Liver (tissue), 9 donors: ENCODE results near the gene GPR176. TPM values are rescaled to one million over a fixed set of nuclear protein-coding genes. Genes with fewer than 3 reads are reported as not detected.

Source experiments
- DNase-seq: peaks from one replicate; pipeline ENCODE4 v3.0.0-alpha.2; 2017; ENCODE audit warnings: low spot score
- H3K27ac ChIP-seq, 2 donors: one replicate each; pipeline ENCODE4 v1.7.0; 2013; ENCODE audit warnings: inconsistent platforms in 2 of 2, low read length in 2 of 2, control low read depth in 1 of 2, low read depth in 1 of 2, mild to moderate bottlenecking in 1 of 2
- H3K27me3 ChIP-seq, 4 donors: one replicate each; pipeline versions ENCODE4 v1.6.1 to v1.7.0; 2013; ENCODE audit warnings: low read length in 3 of 4, inconsistent platforms in 1 of 4, mild to moderate bottlenecking in 1 of 4, moderate library complexity in 1 of 4; ENCODE audit not compliant: control insufficient read depth in 4 of 4, insufficient read depth in 4 of 4
- H3K36me3 ChIP-seq, 4 donors: one replicate each; pipeline versions ENCODE4 v1.6.1 to v1.7.0; 2013; ENCODE audit warnings: low read length in 3 of 4, mild to moderate bottlenecking in 3 of 4, low read depth in 1 of 4, moderate library complexity in 1 of 4; ENCODE audit not compliant: control insufficient read depth in 4 of 4, insufficient read depth in 3 of 4
- H3K4me1 ChIP-seq, 4 donors: one replicate each; pipeline versions ENCODE4 v1.6.1 to v1.7.0; 2013; ENCODE audit warnings: low read length in 3 of 4, mild to moderate bottlenecking in 3 of 4, moderate library complexity in 1 of 4; ENCODE audit not compliant: control insufficient read depth in 4 of 4, insufficient read depth in 4 of 4
- H3K4me3 ChIP-seq, 3 donors: one replicate each; pipeline versions ENCODE4 v1.6.1 to v1.7.0; 2013; ENCODE audit warnings: low read length in 3 of 3, control low read depth in 1 of 3, low read depth in 1 of 3, mild to moderate bottlenecking in 1 of 3
- H3K9ac ChIP-seq, 2 donors: one replicate each; pipeline ENCODE4 v1.7.0; 2013; ENCODE audit warnings: low read length in 2 of 2, mild to moderate bottlenecking in 2 of 2, moderate library complexity in 2 of 2, control low read depth in 1 of 2, low read depth in 1 of 2
- H3K9me3 ChIP-seq, 4 donors: one replicate each; pipeline versions ENCODE4 v1.6.1 to v1.7.0; 2013; ENCODE audit warnings: low read length in 3 of 4; ENCODE audit not compliant: control insufficient read depth in 4 of 4
- ATF3 ChIP-seq: IDR thresholded peaks from 2 replicates; pipeline ENCODE4 v1.6.1; 2016; ENCODE audit warnings: antibody characterized with exemption
- CTCF ChIP-seq: fragments of 150-350 bp; IDR thresholded peaks from 2 replicates; pipeline ENCODE4 v1.5.1; 2017; ENCODE audit warnings: improper control_type of control experiment, low read depth, low read length; ENCODE audit not compliant: missing input control
- FOXA2 ChIP-seq: IDR thresholded peaks from 2 replicates; pipeline ENCODE4 v1.6.1; 2016; ENCODE audit warnings: antibody characterized with exemption
- GABPA ChIP-seq, 2 donors: IDR thresholded peaks in 1 of 2; conservative IDR thresholded peaks in 1 of 2; 2 replicates each; pipeline ENCODE4 v1.6.1; 2016; ENCODE audit warnings: antibody characterized with exemption in 2 of 2, mild to moderate bottlenecking in 1 of 2, moderate library complexity in 1 of 2
- HNF4A ChIP-seq, 2 donors: conservative IDR thresholded peaks; 2 replicates each; pipeline ENCODE4 v1.6.1; 2016; ENCODE audit warnings: antibody characterized with exemption in 2 of 2, mild to moderate bottlenecking in 2 of 2
- HNF4G ChIP-seq: IDR thresholded peaks from 2 replicates; pipeline ENCODE4 v1.6.1; 2016; ENCODE audit warnings: antibody characterized with exemption
- JUND ChIP-seq, 2 donors: IDR thresholded peaks; 2 replicates each; pipeline ENCODE4 v1.6.1; 2016; ENCODE audit warnings: antibody characterized with exemption in 2 of 2
- MAX ChIP-seq: IDR thresholded peaks from 2 replicates; pipeline ENCODE4 v1.6.1; 2016; ENCODE audit warnings: antibody characterized with exemption
- NR2F2 ChIP-seq: IDR thresholded peaks from 2 replicates; pipeline ENCODE4 v1.6.1; 2016; ENCODE audit warnings: antibody characterized with exemption
- RAD21 ChIP-seq, 2 donors: IDR thresholded peaks; 2 replicates each; pipeline ENCODE4 v1.6.1; 2016; ENCODE audit warnings: antibody characterized with exemption in 2 of 2, mild to moderate bottlenecking in 2 of 2
- REST ChIP-seq: IDR thresholded peaks from 2 replicates; pipeline ENCODE4 v1.6.1; 2016; ENCODE audit warnings: antibody characterized with exemption, mild to moderate bottlenecking
- RXRA ChIP-seq, 2 donors: IDR thresholded peaks; 2 replicates each; pipeline ENCODE4 v1.6.1; 2017 to 2018; ENCODE audit warnings: antibody characterized with exemption in 2 of 2, mild to moderate bottlenecking in 1 of 2
- SP1 ChIP-seq: IDR thresholded peaks from 2 replicates; pipeline ENCODE4 v1.6.1; 2018; ENCODE audit warnings: antibody characterized with exemption, mild to moderate bottlenecking
- YY1 ChIP-seq: IDR thresholded peaks from 2 replicates; pipeline ENCODE4 v1.6.1; 2016; ENCODE audit warnings: antibody characterized with exemption, mild to moderate bottlenecking
- WGBS: extraction: QIAGEN DNeasy Blood & Tissue Kit; methylation state at CpG from one replicate; pipeline ENCODE4 v1.1.7; 2013; 5-methylcytosine and 5-hydroxymethylcytosine counted together
- polyA plus RNA-seq, 2 donors: library from polyadenylated mRNA; stranded (reverse) in 1 of 2; unstranded in 1 of 2; fragments of 200-250 nt in 1 of 2; fragments of >200 nt in 1 of 2; fragmentation: Nextera tagmentation in 1 of 2; extraction: Ambion mirVana in 1 of 2; gene quantifications; one replicate each; pipeline versions ENCODE4 v1.2.1 to v1.2.3, GENCODE V29; 2013 to 2015
- total RNA-seq, 2 donors: library from RNA; depleted of rRNA; stranded (reverse); fragments of >200 nt; gene quantifications; one replicate each; pipeline ENCODE4 v1.2.3, GENCODE V29; 2014
- donor health status: healthy.
- donor health status: healthy.
- donor health status: healthy.
- donor health status: healthy.
- donor health status: healthy.

GPR176 gene
- total and polyA plus RNA-seq, 4 donors, result 0.44 to 1.7 (median 1.4) TPM

GRCh38 chr15:39776068-39776467, 144.0 kb downstream of the GPR176 start:
- WGBS, result 80% methylated on average over 4 of the region's 4 CpGs
- H3K4me3 ChIP-seq, result no peak overlapping the region
- no peaks in the 10 kb centered on the region for H3K4me1 ChIP-seq
- H3K36me3 ChIP-seq, result no peaks in the 10 kb centered on the region
- H3K9ac ChIP-seq, result no peak overlapping the region
- TF ChIP-seq RAD21 (IDR thresholded peaks at IDR 0.05) (no peak), RXRA (IDR thresholded peaks at IDR 0.05) (no peak), JUND (IDR thresholded peaks at IDR 0.05) (no peak), REST (no peak), CTCF (no peak), HNF4A (conservative IDR thresholded peaks at IDR 0.05) (no peak), GABPA (IDR thresholded peaks at IDR 0.05 in 1 of 2, conservative IDR thresholded peaks at IDR 0.05 in 1 of 2) (no peak), FOXA2 (no peak), SP1 (no peak), HNF4G (no peak), YY1 (no peak)
- H3K9me3 ChIP-seq, result no peaks in the 10 kb centered on the region
- H3K27ac ChIP-seq, result no peak overlapping the region
- no peak for DNase-seq
- no peaks in the 10 kb centered on the region for H3K27me3 ChIP-seq

GRCh38 chr15:39774688-39775267, 145.3 kb downstream of the GPR176 start:
- Histone ChIP-seq H3K36me3 (no peaks in the 10 kb centered on the region), H3K27me3 (no peaks in the 10 kb centered on the region), H3K9me3 (no peaks in the 10 kb centered on the region), H3K4me3 (no peak overlapping the region), H3K9ac (no peak overlapping the region), H3K4me1 (no peaks in the 10 kb centered on the region), H3K27ac (no peak overlapping the region)
- WGBS, result 88% methylated on average over 3 of the region's 3 CpGs
- no peak for TF ChIP-seq NR2F2
- no peak for TF ChIP-seq JUND (IDR thresholded peaks at IDR 0.05)
- no peak for TF ChIP-seq SP1
- TF ChIP-seq YY1, result no peak
- TF ChIP-seq ATF3, result no peak
- no peak for TF ChIP-seq MAX
- no peak for DNase-seq
